ENCODE results near the gene PFKP. TPM values are rescaled to one million over a fixed set of nuclear protein-coding genes. Genes with fewer than 3 reads are reported as not detected.

Gene PFKP
- 10 to 100 TPM; 54.9 to 79.3 (median 65.5) TPM for total RNA-seq

- TF ChIP-seq POLR2A (IDR thresholded peaks at IDR 0.05) (no peak), CTCF (IDR thresholded peaks at IDR 0.05) (no peak)
- peak in 1 of 2 donors; percentile 90 for DNase-seq (ENCODE audit: low spot score in 2 of 2)
- 1 to 2% methylated on average over 39 to 57 of the region's 86 CpGs for WGBS, 2 donors
- intact Hi-C loops (cut with DNase I; ENCODE audit: low total_unique reads) = no loop called here
- peak within 1 kb of the TSS; percentile 85 for H3K4me3 ChIP-seq (ENCODE audit: low read depth, poor library complexity, severe bottlenecking)
Observed at GRCh38 chr10:3067118-3067858, at the start of gene PFKP. Gene PFKP, plus strand, starts transcription at chr10:3067548. Its CDS starts 48 bp downstream, at chr10:3067596.

- 95 to 96% methylated on average over 4 of the region's 4 CpGs for WGBS, 2 donors
- intact Hi-C loops (cut with DNase I; ENCODE audit: low total_unique reads) = no loop called here
- TF ChIP-seq CTCF (IDR thresholded peaks at IDR 0.05) (no peak), POLR2A (IDR thresholded peaks at IDR 0.05) (no peak)
Observed at GRCh38 chr10:3018247-3018646, 49.1 kb upstream of the PFKP start.

GRCh38 chr10:3020311-3020710 is 47.0 kb upstream of the PFKP start:
- no peak for DNase-seq (ENCODE audit: low spot score in 2 of 2)
- intact Hi-C loops (cut with DNase I; ENCODE audit: low total_unique reads) = no loop called here
- H3K4me3 ChIP-seq (ENCODE audit: low read depth, poor library complexity, severe bottlenecking) = no peak overlapping the region
- WGBS, 2 donors = 92 to 94% methylated on average over 15 of the region's 15 CpGs
- TF ChIP-seq POLR2A (IDR thresholded peaks at IDR 0.05) (no peak), CTCF (IDR thresholded peaks at IDR 0.05) (no peak)

More at GRCh38 chr10:3018247-3018646, 49.1 kb upstream of the PFKP start:
- DNase-seq (ENCODE audit: low spot score in 2 of 2) = no peak
- no peak overlapping the region for H3K4me3 ChIP-seq (ENCODE audit: low read depth, poor library complexity, severe bottlenecking)

GRCh38 chr10:3020881-3021280 is 46.5 kb upstream of the PFKP start:
- H3K4me3 ChIP-seq (ENCODE audit: low read depth, poor library complexity, severe bottlenecking) = no peak overlapping the region
- 94% methylated on average over 19 of the region's 19 CpGs for WGBS, 2 donors
- intact Hi-C loops (cut with DNase I; ENCODE audit: low total_unique reads) = no loop called here
- no peak for TF ChIP-seq POLR2A (IDR thresholded peaks at IDR 0.05)
- no peak for TF ChIP-seq CTCF (IDR thresholded peaks at IDR 0.05)
- no peak for DNase-seq (ENCODE audit: low spot score in 2 of 2)

- intact Hi-C loops (cut with DNase I; ENCODE audit: low total_unique reads) = no loop called here
- H3K4me3 ChIP-seq (ENCODE audit: low read depth, poor library complexity, severe bottlenecking) = no peak overlapping the region
- TF ChIP-seq CTCF (IDR thresholded peaks at IDR 0.05) (no peak), POLR2A (IDR thresholded peaks at IDR 0.05) (no peak)
- WGBS, 2 donors = 49 to 61% methylated on average over 3 of the region's 3 CpGs
- no peak for DNase-seq (ENCODE audit: low spot score in 2 of 2)
Observed at GRCh38 chr10:3022027-3022426, 45.3 kb upstream of the PFKP start.

GRCh38 chr10:3023892-3024291 is 43.5 kb upstream of the PFKP start:
- intact Hi-C loops (cut with DNase I; ENCODE audit: low total_unique reads) = no loop called here
- TF ChIP-seq POLR2A (IDR thresholded peaks at IDR 0.05) (no peak), CTCF (IDR thresholded peaks at IDR 0.05) (no peak)
- DNase-seq (ENCODE audit: low spot score in 2 of 2) = no peak
- WGBS, 2 donors = 89 to 93% methylated on average over 2 of the region's 2 CpGs
- no peak overlapping the region for H3K4me3 ChIP-seq (ENCODE audit: low read depth, poor library complexity, severe bottlenecking)

Measured in lower leg skin (tissue), 4 donors.